Activated CD8-positive, alpha-beta T cell treated with anti-CD3 and anti-CD28 coated beads for 36 hours (primary cell): Measurements from ENCODE around the gene CLCN7. TPM values are rescaled to one million over a fixed set of nuclear protein-coding genes. Genes with fewer than 3 reads are reported as not detected.

Experiments used
- ATAC-seq: fragments of 200-7000 bp; cut with Tn5 transposase; one replicate; pipeline ENCODE4 v1.10.0; 2021; ENCODE audit warnings: mild to moderate bottlenecking, moderate library complexity
- CTCF ChIA-PET: fragments of 350-600 bp; sonication (Branson Sonifier 250); formaldehyde crosslinking; loops from one replicate; lab custom pipeline; 2021; ENCODE audit warnings: antibody characterized with exemption; lab: Charles Lee
- POLR2A ChIA-PET: fragments of 350-600 bp; sonication (Branson Sonifier 250); formaldehyde crosslinking; loops from one replicate; lab custom pipeline; 2021; ENCODE audit warnings: antibody characterized with exemption; lab: Charles Lee
- DNase-seq: peaks from one replicate; pipeline ENCODE4 v3.0.0-alpha.2; 2020
- H3K27ac Mint-ChIP-seq: one replicate; pipeline ENCODE4 v1.8.0; 2021; ENCODE audit warnings: mild to moderate bottlenecking, mixed read lengths
- H3K27me3 Mint-ChIP-seq: one replicate; pipeline ENCODE4 v1.8.0; 2021; ENCODE audit warnings: mixed read lengths
- H3K36me3 Mint-ChIP-seq: one replicate; pipeline ENCODE4 v1.8.0; 2021; ENCODE audit warnings: low read depth, mixed read lengths
- H3K4me1 Mint-ChIP-seq: one replicate; pipeline ENCODE4 v1.8.0; 2021; ENCODE audit warnings: low read depth, mixed read lengths
- H3K4me3 Mint-ChIP-seq: one replicate; pipeline ENCODE4 v1.8.0; 2021; ENCODE audit warnings: mild to moderate bottlenecking, moderate library complexity, mixed read lengths
- H3K9me3 Mint-ChIP-seq: one replicate; pipeline ENCODE4 v1.8.0; 2021; ENCODE audit warnings: mixed read lengths
- CTCF ChIP-seq: fragments of 200-600 bp; IDR thresholded peaks from one replicate; pipeline ENCODE4 v1.8.0; 2022; ENCODE audit warnings: antibody characterized with exemption, mild to moderate bottlenecking
- intact Hi-C: fragments of 100-400 bp; cut with micrococcal nuclease; formaldehyde crosslinking; loops from one replicate; pipeline ENCODE4 v1.10.0; 2022
- total RNA-seq, 2 experiments: library from RNA; stranded (reverse); gene quantifications; one replicate each; pipeline ENCODE4 v1.2.3, GENCODE V29; 2021

Gene CLCN7
- total RNA-seq, 2 experiments from 2014 or later: 35.5 to 36.8 TPM

GRCh38 chr16:1401061-1401757 is 73.6 kb downstream of the CLCN7 start:
- Mint-ChIP-seq H3K4me3 (no peak overlapping the region), H3K36me3 (peaks cover 2% of the 10 kb centered on the region), H3K27ac (no peak overlapping the region), H3K9me3 (no peaks in the 10 kb centered on the region), H3K4me1 (no peaks in the 10 kb centered on the region), H3K27me3 (no peaks in the 10 kb centered on the region)
- ChIA-PET CTCF (interaction anchor here (1.0 kb wide), 1 partner anchor 38 kb away, joined by 3 read pairs; no protein-coding TSS in a partner anchor), POLR2A (no interaction called here)
- intact Hi-C loops: no loop called here
- ATAC-seq (no peak), DNase-seq (no peak)
- no peak for TF ChIP-seq CTCF

- ChIA-PET CTCF (no interaction called here), POLR2A (no interaction called here)
- intact Hi-C loops: no loop called here
- Mint-ChIP-seq H3K27me3 (no peaks in the 10 kb centered on the region), H3K4me1 (no peaks in the 10 kb centered on the region), H3K27ac (no peak overlapping the region), H3K4me3 (no peak overlapping the region), H3K9me3 (no peaks in the 10 kb centered on the region), H3K36me3 (peaks cover 2% of the 10 kb centered on the region)
- no peak for ATAC-seq
- no peak for DNase-seq
- TF ChIP-seq CTCF: no peak
These were observed 75.8 kb downstream of the CLCN7 start for GRCh38 chr16:1398826-1399581.

GRCh38 chr16:1398351-1398750 is 76.5 kb downstream of the CLCN7 start:
- Mint-ChIP-seq H3K27ac (no peak overlapping the region), H3K36me3 (peaks cover 2% of the 10 kb centered on the region), H3K4me3 (no peak overlapping the region), H3K9me3 (no peaks in the 10 kb centered on the region), H3K27me3 (no peaks in the 10 kb centered on the region), H3K4me1 (no peaks in the 10 kb centered on the region)
- CTCF ChIA-PET: no interaction called here
- no peak for TF ChIP-seq CTCF
- intact Hi-C loops: no loop called here
- POLR2A ChIA-PET: no interaction called here
- DNase-seq (no peak), ATAC-seq (no peak)

GRCh38 chr16:1397779-1398178 is 77.0 kb downstream of the CLCN7 start:
- H3K9me3 Mint-ChIP-seq: no peaks in the 10 kb centered on the region
- ChIA-PET CTCF (no interaction called here), POLR2A (no interaction called here)
- no peak for ATAC-seq
- H3K4me1 Mint-ChIP-seq: no peaks in the 10 kb centered on the region
- no peak overlapping the region for H3K4me3 Mint-ChIP-seq
- no peak for DNase-seq
- H3K36me3 Mint-ChIP-seq: peaks cover 2% of the 10 kb centered on the region
- intact Hi-C loops: no loop called here
- H3K27me3 Mint-ChIP-seq: no peaks in the 10 kb centered on the region
- H3K27ac Mint-ChIP-seq: no peak overlapping the region
- TF ChIP-seq CTCF: no peak

- no peak for DNase-seq
- ChIA-PET CTCF (no interaction called here), POLR2A (interaction anchor here (1.8 kb wide), 1 partner anchor 17 kb away, joined by 4 read pairs; no protein-coding TSS in a partner anchor)
- ATAC-seq: no peak
- intact Hi-C loops: no loop called here
- no peak overlapping the region for H3K27ac Mint-ChIP-seq
- H3K27me3 Mint-ChIP-seq: no peaks in the 10 kb centered on the region
- no peak for TF ChIP-seq CTCF
- H3K9me3 Mint-ChIP-seq: no peaks in the 10 kb centered on the region
- H3K4me3 Mint-ChIP-seq: no peak overlapping the region
- no peaks in the 10 kb centered on the region for H3K4me1 Mint-ChIP-seq
- peaks cover 2% of the 10 kb centered on the region for H3K36me3 Mint-ChIP-seq
These were observed 79.3 kb downstream of the CLCN7 start for GRCh38 chr16:1395444-1396031.
